Fibroblast of pulmonary artery (primary cell): Measurements from ENCODE around the gene DHX8.

ENCODE experiments used
- DNase-seq: peaks from one replicate; pipeline ENCODE4 v3.0.0-alpha.2; 2010; ENCODE audit warnings: low read depth
- H3K4me3 ChIP-seq: replicated peaks from 2 replicates; pipeline ENCODE4 v1.5.1; 2011; ENCODE audit warnings: low read depth, mild to moderate bottlenecking, control low read depth, low read length, moderate library complexity
- CTCF ChIP-seq: IDR thresholded peaks from 2 replicates; pipeline ENCODE4 v1.5.1; 2011; ENCODE audit warnings: mild to moderate bottlenecking, control low read depth, low read length, inconsistent platforms; ENCODE audit errors: missing control alignments

Gene DHX8

GRCh38 chr17:43483674-43484551, at the start of gene DHX8:
TSS of gene DHX8 (plus strand) at chr17:43483975. CDS start at chr17:43484038, 63 bp downstream.
- no peak for TF ChIP-seq CTCF
- peak within 1 kb of the TSS; percentile 98 for H3K4me3 ChIP-seq
- DNase-seq = peak; percentile 99

- TF ChIP-seq CTCF = no peak
- DNase-seq = no peak
- no peak overlapping the region for H3K4me3 ChIP-seq
Observed at GRCh38 chr17:43434902-43435319, 48.9 kb upstream of the DHX8 start.

- no peak for TF ChIP-seq CTCF
- H3K4me3 ChIP-seq = no peak overlapping the region
- DNase-seq = no peak
Observed at GRCh38 chr17:43437756-43438155, 46.0 kb upstream of the DHX8 start.

- no peak for TF ChIP-seq CTCF
- DNase-seq = no peak
- H3K4me3 ChIP-seq = no peak overlapping the region
Observed at GRCh38 chr17:43438626-43439025, 45.1 kb upstream of the DHX8 start.

- no peak for TF ChIP-seq CTCF
- H3K4me3 ChIP-seq = no peak overlapping the region
- DNase-seq = no peak
Observed at GRCh38 chr17:43439041-43439440, 44.7 kb upstream of the DHX8 start.

GRCh38 chr17:43442711-43443110, 41.1 kb upstream of the DHX8 start:
- TF ChIP-seq CTCF = no peak
- DNase-seq = peak; percentile 45
- H3K4me3 ChIP-seq = no peak overlapping the region

GRCh38 chr17:43443381-43443780, 40.4 kb upstream of the DHX8 start:
- DNase-seq = no peak
- H3K4me3 ChIP-seq = no peak overlapping the region
- no peak for TF ChIP-seq CTCF
